GM18951 (cell line): ENCODE results near the gene ANKRD31.

Experiments used
- POLR2A ChIP-seq: IDR thresholded peaks from 4 replicates; pipeline ENCODE4 v1.6.1; 2011; ENCODE audit warnings: mild to moderate bottlenecking; ENCODE audit not compliant: insufficient read length, insufficient read depth; ENCODE audit errors: extremely low read depth
- in situ Hi-C: fragments of 300-500 bp; cut with MboI; formaldehyde crosslinking; loops from one replicate; pipeline ENCODE4 v1.12.0; 2022; ENCODE audit warnings: low sequenced_read_pairs, mixed read lengths, inconsistent platforms; ENCODE audit not compliant: unreplicated experiment

ANKRD31 gene

GRCh38 chr5:75046366-75047142 is 190.1 kb downstream of the ANKRD31 start:
- no peak for TF ChIP-seq POLR2A
- in situ Hi-C loops = no loop called here

GRCh38 chr5:75045071-75045470 is 191.6 kb downstream of the ANKRD31 start:
- in situ Hi-C loops = no loop called here
- TF ChIP-seq POLR2A = no peak

GRCh38 chr5:75044406-75044805 is 192.3 kb downstream of the ANKRD31 start:
- no peak for TF ChIP-seq POLR2A
- in situ Hi-C loops = no loop called here

- in situ Hi-C loops = no loop called here
- no peak for TF ChIP-seq POLR2A
Observed at GRCh38 chr5:75043633-75044264, 192.9 kb downstream of the ANKRD31 start.

- in situ Hi-C loops = no loop called here
- TF ChIP-seq POLR2A = no peak
Observed at GRCh38 chr5:75042522-75042921, 194.2 kb downstream of the ANKRD31 start.

GRCh38 chr5:75040973-75041372 is 195.7 kb downstream of the ANKRD31 start:
- in situ Hi-C loops = no loop called here
- TF ChIP-seq POLR2A = no peak

GRCh38 chr5:75037106-75037505 is 199.6 kb downstream of the ANKRD31 start:
- no peak for TF ChIP-seq POLR2A
- in situ Hi-C loops = no loop called here

GRCh38 chr5:75034137-75034739 is 202.4 kb downstream of the ANKRD31 start:
- no peak for TF ChIP-seq POLR2A
- in situ Hi-C loops = no loop called here

GRCh38 chr5:75031366-75031765 is 205.3 kb downstream of the ANKRD31 start:
- TF ChIP-seq POLR2A = no peak

GRCh38 chr5:75028090-75028489 is 208.6 kb downstream of the ANKRD31 start:
- in situ Hi-C loops = no loop called here
- TF ChIP-seq POLR2A = no peak

More at GRCh38 chr5:75031366-75031765, 205.3 kb downstream of the ANKRD31 start:
- in situ Hi-C loops = no loop called here

- in situ Hi-C loops = no loop called here
- TF ChIP-seq POLR2A = no peak
Observed at GRCh38 chr5:75023368-75024159, 213.1 kb downstream of the ANKRD31 start.

- TF ChIP-seq POLR2A = no peak
- in situ Hi-C loops = no loop called here
Observed at GRCh38 chr5:75021800-75022199, 214.9 kb downstream of the ANKRD31 start.

GRCh38 chr5:75021219-75021618 is 215.5 kb downstream of the ANKRD31 start:
- in situ Hi-C loops = no loop called here
- TF ChIP-seq POLR2A = no peak

GRCh38 chr5:75020016-75020656 is 216.5 kb downstream of the ANKRD31 start:
- in situ Hi-C loops = no loop called here
- no peak for TF ChIP-seq POLR2A
